SK-N-SH treated with all-trans-retinoic acid at 6 μM for 48 hours (cell line): ENCODE results near the gene MRTFA.

Experiments
- ATAC-seq: fragments of 200-7000 bp; cut with Tn5 transposase; 3 replicates; pipeline ENCODE4 v1.9.1; 2020; ENCODE audit warnings: mild to moderate bottlenecking, moderate library complexity
- ARNTL ChIP-seq: fragments of 450-650 bp; formaldehyde crosslinking; IDR thresholded peaks from 2 replicates; pipeline ENCODE4 v1.5.0; 2020; ENCODE audit warnings: low read depth, mild to moderate bottlenecking, moderate library complexity, borderline replicate concordance
- BACH2 ChIP-seq: fragments of 250-450 bp; sonication (Bioruptor Pico); IDR thresholded peaks from 2 replicates; pipeline ENCODE4 v1.9.0; 2021; ENCODE audit warnings: mild to moderate bottlenecking, borderline replicate concordance
- CSDC2 ChIP-seq: fragments of 250-450 bp; sonication (Bioruptor Pico); IDR thresholded peaks from 2 replicates; pipeline ENCODE4 v1.5.0; 2020; ENCODE audit warnings: mild to moderate bottlenecking, moderate library complexity
- ESRRG ChIP-seq: fragments of 250-450 bp; sonication (Bioruptor Pico); IDR thresholded peaks from 2 replicates; pipeline ENCODE4 v1.6.1; 2021; ENCODE audit warnings: mild to moderate bottlenecking
- GLIS3 ChIP-seq: fragments of 250-450 bp; sonication (Bioruptor Pico); IDR thresholded peaks from 2 replicates; pipeline ENCODE4 v1.5.0; 2020; ENCODE audit warnings: mild to moderate bottlenecking, moderate library complexity
- ISL1 ChIP-seq: fragments of 250-450 bp; sonication (Bioruptor Pico); IDR thresholded peaks from 2 replicates; pipeline ENCODE4 v2.1.2; 2022; ENCODE audit warnings: mild to moderate bottlenecking, moderate library complexity
- OSR1 ChIP-seq: fragments of 250-450 bp; sonication (Bioruptor Pico); IDR thresholded peaks from 2 replicates; pipeline ENCODE4 v1.8.0; 2022; ENCODE audit warnings: moderate library complexity, mild to moderate bottlenecking, inconsistent platforms
- PPARA ChIP-seq: fragments of 250-450 bp; sonication (Bioruptor Pico); IDR thresholded peaks from 2 replicates; pipeline ENCODE4 v1.5.0; 2020; ENCODE audit warnings: mild to moderate bottlenecking, borderline replicate concordance
- RARB ChIP-seq: fragments of 250-450 bp; sonication (Bioruptor Pico); IDR thresholded peaks from 2 replicates; pipeline ENCODE4 v1.8.0; 2021; ENCODE audit warnings: mild to moderate bottlenecking, moderate library complexity
- SNAI2 ChIP-seq: fragments of 250-450 bp; sonication (Bioruptor Pico); IDR thresholded peaks from 2 replicates; pipeline ENCODE4 v1.5.0; 2020; ENCODE audit warnings: mild to moderate bottlenecking, moderate library complexity
- TCF4 ChIP-seq: fragments of 250-450 bp; sonication (Bioruptor Pico); IDR thresholded peaks from 2 replicates; pipeline ENCODE4 v1.8.0; 2021; ENCODE audit warnings: mild to moderate bottlenecking, moderate library complexity, borderline replicate concordance
- TOX ChIP-seq: fragments of 250-450 bp; sonication (Bioruptor Pico); IDR thresholded peaks from 2 replicates; pipeline ENCODE4 v1.8.0; 2021; ENCODE audit warnings: mild to moderate bottlenecking, moderate library complexity, borderline replicate concordance
- ZFP3 ChIP-seq: fragments of 250-450 bp; sonication (Bioruptor Pico); IDR thresholded peaks from 2 replicates; pipeline ENCODE4 v1.5.0; 2020; ENCODE audit warnings: mild to moderate bottlenecking, moderate library complexity
- ZFP30 ChIP-seq: fragments of 450-650 bp; formaldehyde crosslinking; IDR thresholded peaks from 2 replicates; pipeline ENCODE4 v1.5.0; 2022; ENCODE audit warnings: mild to moderate bottlenecking, moderate library complexity
- ZNF565 ChIP-seq: fragments of 450-650 bp; formaldehyde crosslinking; conservative IDR thresholded peaks from 2 replicates; pipeline ENCODE4 v1.5.0; 2020; ENCODE audit warnings: low read depth, mild to moderate bottlenecking, moderate library complexity
- ZNF70 ChIP-seq: fragments of 450-650 bp; formaldehyde crosslinking; IDR thresholded peaks from 2 replicates; pipeline ENCODE4 v1.5.0; 2020; ENCODE audit warnings: mild to moderate bottlenecking, moderate library complexity
- ZNF8 ChIP-seq: fragments of 450-650 bp; formaldehyde crosslinking; IDR thresholded peaks from 2 replicates; pipeline ENCODE4 v1.5.0; 2020; ENCODE audit warnings: mild to moderate bottlenecking, moderate library complexity
- TF ChIP-seq, protein P1 (sequence below): fragments of 250-450 bp; sonication (Bioruptor Pico); IDR thresholded peaks from 2 replicates; pipeline ENCODE4 v1.8.0; 2021; ENCODE audit warnings: low read depth, mild to moderate bottlenecking, moderate library complexity, borderline replicate concordance
- TF ChIP-seq, protein P2 (sequence below): fragments of 250-450 bp; sonication (Bioruptor Pico); IDR thresholded peaks from 2 replicates; pipeline ENCODE4 v1.5.1; 2021; ENCODE audit warnings: mild to moderate bottlenecking, moderate library complexity
- TF ChIP-seq, protein P3 (sequence below): fragments of 250-450 bp; sonication (Bioruptor Pico); IDR thresholded peaks from 2 replicates; pipeline ENCODE4 v1.8.0; 2020; ENCODE audit warnings: mild to moderate bottlenecking, moderate library complexity, borderline replicate concordance
- TF ChIP-seq, protein P4 (sequence below): fragments of 250-450 bp; sonication (Bioruptor Pico); IDR thresholded peaks from 2 replicates; pipeline ENCODE4 v1.5.1; 2020; ENCODE audit warnings: low read depth, mild to moderate bottlenecking, moderate library complexity

MRTFA gene

GRCh38 chr22:40618400-40618799 is 18.1 kb downstream of the MRTFA start:
- TF ChIP-seq PPARA (CRISPR knock-in tag) (no peak), SNAI2 (CRISPR knock-in tag) (no peak), ISL1 (CRISPR knock-in tag) (no peak), BACH2 (no peak), ZNF565 (CRISPR knock-in tag) (no peak), CSDC2 (CRISPR knock-in tag) (no peak), ZFP30 (CRISPR knock-in tag) (no peak), ZNF70 (CRISPR knock-in tag) (no peak), OSR1 (CRISPR knock-in tag) (no peak), ARNTL (no peak), ESRRG (no peak), RARB (CRISPR knock-in tag) (no peak), ZFP3 (no peak), TCF4 (CRISPR knock-in tag) (no peak), TOX (CRISPR knock-in tag) (no peak), ZNF8 (no peak)
- TF ChIP-seq, protein P1, sequence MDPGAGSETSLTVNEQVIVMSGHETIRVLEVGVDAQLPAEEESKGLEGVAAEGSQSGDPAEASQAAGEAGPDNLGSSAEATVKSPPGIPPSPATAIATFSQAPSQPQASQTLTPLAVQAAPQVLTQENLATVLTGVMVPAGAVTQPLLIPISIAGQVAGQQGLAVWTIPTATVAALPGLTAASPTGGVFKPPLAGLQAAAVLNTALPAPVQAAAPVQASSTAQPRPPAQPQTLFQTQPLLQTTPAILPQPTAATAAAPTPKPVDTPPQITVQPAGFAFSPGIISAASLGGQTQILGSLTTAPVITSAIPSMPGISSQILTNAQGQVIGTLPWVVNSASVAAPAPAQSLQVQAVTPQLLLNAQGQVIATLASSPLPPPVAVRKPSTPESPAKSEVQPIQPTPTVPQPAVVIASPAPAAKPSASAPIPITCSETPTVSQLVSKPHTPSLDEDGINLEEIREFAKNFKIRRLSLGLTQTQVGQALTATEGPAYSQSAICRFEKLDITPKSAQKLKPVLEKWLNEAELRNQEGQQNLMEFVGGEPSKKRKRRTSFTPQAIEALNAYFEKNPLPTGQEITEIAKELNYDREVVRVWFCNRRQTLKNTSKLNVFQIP (CRISPR knock-in tag), result no peak
- TF ChIP-seq, protein P2, sequence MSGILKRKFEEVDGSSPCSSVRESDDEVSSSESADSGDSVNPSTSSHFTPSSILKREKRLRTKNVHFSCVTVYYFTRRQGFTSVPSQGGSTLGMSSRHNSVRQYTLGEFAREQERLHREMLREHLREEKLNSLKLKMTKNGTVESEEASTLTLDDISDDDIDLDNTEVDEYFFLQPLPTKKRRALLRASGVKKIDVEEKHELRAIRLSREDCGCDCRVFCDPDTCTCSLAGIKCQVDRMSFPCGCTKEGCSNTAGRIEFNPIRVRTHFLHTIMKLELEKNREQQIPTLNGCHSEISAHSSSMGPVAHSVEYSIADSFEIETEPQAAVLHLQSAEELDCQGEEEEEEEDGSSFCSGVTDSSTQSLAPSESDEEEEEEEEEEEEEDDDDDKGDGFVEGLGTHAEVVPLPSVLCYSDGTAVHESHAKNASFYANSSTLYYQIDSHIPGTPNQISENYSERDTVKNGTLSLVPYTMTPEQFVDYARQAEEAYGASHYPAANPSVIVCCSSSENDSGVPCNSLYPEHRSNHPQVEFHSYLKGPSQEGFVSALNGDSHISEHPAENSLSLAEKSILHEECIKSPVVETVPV (CRISPR knock-in tag), result no peak
- TF ChIP-seq, protein P3, sequence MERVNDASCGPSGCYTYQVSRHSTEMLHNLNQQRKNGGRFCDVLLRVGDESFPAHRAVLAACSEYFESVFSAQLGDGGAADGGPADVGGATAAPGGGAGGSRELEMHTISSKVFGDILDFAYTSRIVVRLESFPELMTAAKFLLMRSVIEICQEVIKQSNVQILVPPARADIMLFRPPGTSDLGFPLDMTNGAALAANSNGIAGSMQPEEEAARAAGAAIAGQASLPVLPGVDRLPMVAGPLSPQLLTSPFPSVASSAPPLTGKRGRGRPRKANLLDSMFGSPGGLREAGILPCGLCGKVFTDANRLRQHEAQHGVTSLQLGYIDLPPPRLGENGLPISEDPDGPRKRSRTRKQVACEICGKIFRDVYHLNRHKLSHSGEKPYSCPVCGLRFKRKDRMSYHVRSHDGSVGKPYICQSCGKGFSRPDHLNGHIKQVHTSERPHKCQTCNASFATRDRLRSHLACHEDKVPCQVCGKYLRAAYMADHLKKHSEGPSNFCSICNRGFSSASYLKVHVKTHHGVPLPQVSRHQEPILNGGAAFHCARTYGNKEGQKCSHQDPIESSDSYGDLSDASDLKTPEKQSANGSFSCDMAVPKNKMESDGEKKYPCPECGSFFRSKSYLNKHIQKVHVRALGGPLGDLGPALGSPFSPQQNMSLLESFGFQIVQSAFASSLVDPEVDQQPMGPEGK (CRISPR knock-in tag), result no peak
- TF ChIP-seq, protein P4, sequence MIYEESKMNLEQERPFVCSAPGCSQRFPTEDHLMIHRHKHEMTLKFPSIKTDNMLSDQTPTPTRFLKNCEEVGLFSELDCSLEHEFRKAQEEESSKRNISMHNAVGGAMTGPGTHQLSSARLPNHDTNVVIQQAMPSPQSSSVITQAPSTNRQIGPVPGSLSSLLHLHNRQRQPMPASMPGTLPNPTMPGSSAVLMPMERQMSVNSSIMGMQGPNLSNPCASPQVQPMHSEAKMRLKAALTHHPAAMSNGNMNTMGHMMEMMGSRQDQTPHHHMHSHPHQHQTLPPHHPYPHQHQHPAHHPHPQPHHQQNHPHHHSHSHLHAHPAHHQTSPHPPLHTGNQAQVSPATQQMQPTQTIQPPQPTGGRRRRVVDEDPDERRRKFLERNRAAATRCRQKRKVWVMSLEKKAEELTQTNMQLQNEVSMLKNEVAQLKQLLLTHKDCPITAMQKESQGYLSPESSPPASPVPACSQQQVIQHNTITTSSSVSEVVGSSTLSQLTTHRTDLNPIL, result no peak
- no peak for ATAC-seq

- TF ChIP-seq BACH2, result no peak
- TF ChIP-seq ZNF8, result no peak
- TF ChIP-seq SNAI2 (CRISPR knock-in tag), result no peak
- TF ChIP-seq, protein P3 (CRISPR knock-in tag), result no peak
- TF ChIP-seq, protein P4, result no peak
- TF ChIP-seq GLIS3 (CRISPR knock-in tag), result no peak
- TF ChIP-seq ZFP30 (CRISPR knock-in tag), result no peak
- TF ChIP-seq CSDC2 (CRISPR knock-in tag), result no peak
- TF ChIP-seq RARB (CRISPR knock-in tag), result no peak
- no peak for TF ChIP-seq ZNF70 (CRISPR knock-in tag)
- no peak for TF ChIP-seq ESRRG
- TF ChIP-seq ZFP3, result no peak
- TF ChIP-seq TOX (CRISPR knock-in tag), result no peak
- TF ChIP-seq PPARA (CRISPR knock-in tag), result no peak
- TF ChIP-seq, protein P2 (CRISPR knock-in tag), result no peak
- TF ChIP-seq ZNF565 (CRISPR knock-in tag), result no peak
- TF ChIP-seq, protein P1 (CRISPR knock-in tag), result no peak
- no peak for ATAC-seq
Measured at GRCh38 chr22:40616578-40616977, 19.9 kb downstream of the MRTFA start.
